CD4-positive, alpha-beta T cell (primary cell): ENCODE results near the gene BICC1. TPM values are rescaled to one million over a fixed set of nuclear protein-coding genes. Genes with fewer than 3 reads are reported as not detected.

Source experiments
- ATAC-seq: fragments of 200-7000 bp; cut with Tn5 transposase; one replicate; pipeline ENCODE4 v1.10.0; 2022; ENCODE audit warnings: mild to moderate bottlenecking; ENCODE audit not compliant: poor library complexity
- CTCF ChIA-PET: fragments of 350-600 bp; sonication (Branson Sonifier 250); formaldehyde crosslinking; loops from one replicate; lab custom pipeline; 2021; ENCODE audit warnings: antibody characterized with exemption, inconsistent platforms; lab: Charles Lee
- POLR2A ChIA-PET: fragments of 350-600 bp; sonication (Branson Sonifier 250); formaldehyde crosslinking; loops from one replicate; lab custom pipeline; 2021; ENCODE audit warnings: antibody characterized with exemption, inconsistent platforms; lab: Charles Lee
- DNase-seq, 14 experiments: peaks; one replicate each; pipeline ENCODE4 v3.0.0-alpha.2; 2013 to 2020; ENCODE audit warnings: mixed read lengths in 2 of 14
- H3K27ac ChIP-seq, 2 donors: one replicate each; pipeline versions ENCODE4 v1.5.1 to v1.7.0; 2013; ENCODE audit warnings: low read length in 2 of 2, low read depth in 1 of 2, mild to moderate bottlenecking in 1 of 2
- H3K27me3 ChIP-seq, 2 experiments: 1 replicate in 1 of 2; 2 replicates in 1 of 2; pipeline versions ENCODE4 v1.6.1 to v1.7.0; 2013; ENCODE audit warnings: low read length in 2 of 2, control low read depth in 1 of 2, mild to moderate bottlenecking in 1 of 2, moderate library complexity in 1 of 2; ENCODE audit not compliant: insufficient read depth in 2 of 2, control insufficient read depth in 1 of 2
- H3K36me3 ChIP-seq: one replicate; pipeline ENCODE4 v1.6.1; 2013; ENCODE audit warnings: low read length, control low read depth; ENCODE audit not compliant: insufficient read depth
- H3K4me1 ChIP-seq: one replicate; pipeline ENCODE4 v1.6.1; 2013; ENCODE audit warnings: low read length, control low read depth; ENCODE audit not compliant: insufficient read depth
- H3K4me3 ChIP-seq: one replicate; pipeline ENCODE4 v1.5.1; 2013; ENCODE audit warnings: mild to moderate bottlenecking, low read length, moderate library complexity
- H3K9me3 ChIP-seq, 2 experiments: 1 replicate in 1 of 2; 2 replicates in 1 of 2; pipeline versions ENCODE4 v1.6.1 to v1.7.0; 2013; ENCODE audit warnings: low read length in 2 of 2, mild to moderate bottlenecking in 2 of 2, control low read depth in 1 of 2, moderate library complexity in 1 of 2; ENCODE audit not compliant: control insufficient read depth in 1 of 2, insufficient read depth in 1 of 2
- H3K27ac Mint-ChIP-seq: one replicate; pipeline ENCODE4 v1.8.0; 2020; ENCODE audit warnings: mixed read lengths
- H3K27me3 Mint-ChIP-seq: one replicate; pipeline ENCODE4 v1.8.0; 2021; ENCODE audit warnings: mixed read lengths
- H3K36me3 Mint-ChIP-seq: one replicate; pipeline ENCODE4 v1.8.0; 2021; ENCODE audit warnings: low read depth, mixed read lengths
- H3K4me1 Mint-ChIP-seq: one replicate; pipeline ENCODE4 v1.8.0; 2021; ENCODE audit warnings: low read depth, mixed read lengths
- H3K4me3 Mint-ChIP-seq: one replicate; pipeline ENCODE4 v1.8.0; 2020; ENCODE audit warnings: mild to moderate bottlenecking, mixed read lengths
- H3K9me3 Mint-ChIP-seq: one replicate; pipeline ENCODE4 v1.8.0; 2020; ENCODE audit warnings: mixed read lengths
- intact Hi-C, 2 experiments: fragments of 100-400 bp; cut with DNase I in 1 of 2; cut with micrococcal nuclease in 1 of 2; formaldehyde crosslinking; loops; one replicate each; pipeline versions ENCODE4 v1.15.1 to v1.9.0; 2023 to 2025; cut with DNase I, micrococcal nuclease
- total RNA-seq, 174 experiments: library from RNA in 2 of 174; stranded (reverse) in 2 of 174; gene quantifications; one replicate each; pipeline ENCODE4 v1.2.3 and lab custom pipeline; 2021 to 2026
- TF ChIP-seq, protein P1 (sequence below): fragments of 200-600 bp; IDR thresholded peaks from one replicate; pipeline ENCODE4 v1.8.0; 2022; ENCODE audit warnings: antibody characterized with exemption, mild to moderate bottlenecking

Gene BICC1
- total RNA-seq, 2 experiments from 2014 or later: not detected

DNA sequence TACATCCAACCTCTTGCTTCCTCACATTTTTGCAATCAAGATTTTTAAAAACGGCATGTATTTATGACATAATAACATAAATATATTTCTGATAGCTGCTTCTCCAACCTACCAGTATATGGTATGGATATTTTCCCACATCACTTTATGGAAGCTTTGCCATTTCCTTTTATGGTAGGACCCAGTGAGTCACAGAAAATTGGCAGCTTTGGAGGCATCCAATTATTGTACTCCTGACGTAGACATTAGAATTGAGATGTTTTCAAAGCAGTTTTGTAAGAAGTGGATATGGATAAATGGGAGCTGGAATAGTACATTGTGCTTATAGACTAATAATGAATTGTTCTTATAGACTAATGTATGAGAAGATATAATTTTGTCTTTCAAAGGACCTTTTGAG is 23.8 kb upstream of the BICC1 start:
- Histone ChIP-seq H3K4me3 (no peak overlapping the region), H3K36me3 (no peaks in the 10 kb centered on the region), H3K27me3 (no peaks in the 10 kb centered on the region), H3K9me3 (no peaks in the 10 kb centered on the region), H3K27ac (no peak overlapping the region), H3K4me1 (no peaks in the 10 kb centered on the region)
- Mint-ChIP-seq H3K4me1 (no peaks in the 10 kb centered on the region), H3K27me3 (peaks cover 11% of the 10 kb centered on the region), H3K4me3 (no peak overlapping the region), H3K36me3 (no peaks in the 10 kb centered on the region), H3K27ac (no peak overlapping the region), H3K9me3 (no peaks in the 10 kb centered on the region)
- DNase-seq: no peak
- intact Hi-C loops: no loop called here
- TF ChIP-seq, protein P1, sequence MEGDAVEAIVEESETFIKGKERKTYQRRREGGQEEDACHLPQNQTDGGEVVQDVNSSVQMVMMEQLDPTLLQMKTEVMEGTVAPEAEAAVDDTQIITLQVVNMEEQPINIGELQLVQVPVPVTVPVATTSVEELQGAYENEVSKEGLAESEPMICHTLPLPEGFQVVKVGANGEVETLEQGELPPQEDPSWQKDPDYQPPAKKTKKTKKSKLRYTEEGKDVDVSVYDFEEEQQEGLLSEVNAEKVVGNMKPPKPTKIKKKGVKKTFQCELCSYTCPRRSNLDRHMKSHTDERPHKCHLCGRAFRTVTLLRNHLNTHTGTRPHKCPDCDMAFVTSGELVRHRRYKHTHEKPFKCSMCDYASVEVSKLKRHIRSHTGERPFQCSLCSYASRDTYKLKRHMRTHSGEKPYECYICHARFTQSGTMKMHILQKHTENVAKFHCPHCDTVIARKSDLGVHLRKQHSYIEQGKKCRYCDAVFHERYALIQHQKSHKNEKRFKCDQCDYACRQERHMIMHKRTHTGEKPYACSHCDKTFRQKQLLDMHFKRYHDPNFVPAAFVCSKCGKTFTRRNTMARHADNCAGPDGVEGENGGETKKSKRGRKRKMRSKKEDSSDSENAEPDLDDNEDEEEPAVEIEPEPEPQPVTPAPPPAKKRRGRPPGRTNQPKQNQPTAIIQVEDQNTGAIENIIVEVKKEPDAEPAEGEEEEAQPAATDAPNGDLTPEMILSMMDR: no peak
- no peak for ATAC-seq
- ChIA-PET POLR2A (no interaction called here), CTCF (no interaction called here)

DNA sequence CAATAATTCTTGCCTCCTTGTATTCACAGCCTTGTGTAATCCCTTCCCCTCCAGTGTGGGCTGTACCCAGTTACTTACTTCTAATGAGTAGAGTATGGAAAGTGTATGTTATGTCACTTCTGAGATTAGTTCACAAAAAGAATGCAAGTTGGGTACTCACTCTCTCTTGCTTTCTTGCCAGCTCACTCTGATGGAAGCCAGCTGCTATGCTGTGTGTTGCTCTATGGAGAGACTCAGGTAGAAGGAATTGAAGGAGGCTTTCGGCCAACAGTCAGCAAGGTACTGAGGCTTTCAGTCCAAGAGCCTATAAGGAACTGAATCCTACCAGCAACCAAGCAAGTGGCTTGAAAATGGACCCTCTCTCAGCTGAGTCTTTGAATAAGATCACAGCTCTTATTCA is 9.7 kb upstream of the BICC1 start:
- ChIA-PET POLR2A (interaction anchor here (0.9 kb wide), 1 partner anchor 13 kb away, joined by 3 read pairs; no protein-coding TSS in a partner anchor), CTCF (no interaction called here)
- Histone ChIP-seq H3K36me3 (no peaks in the 10 kb centered on the region), H3K27me3 (peaks cover 0 to 4% of the 10 kb centered on the region in 2 experiments), H3K4me1 (no peaks in the 10 kb centered on the region), H3K9me3 (no peaks in the 10 kb centered on the region), H3K27ac (no peak overlapping the region), H3K4me3 (no peak overlapping the region)
- ATAC-seq (no peak), DNase-seq (no peak)
- Mint-ChIP-seq H3K27me3 (peaks cover 26% of the 10 kb centered on the region), H3K27ac (no peak overlapping the region), H3K36me3 (no peaks in the 10 kb centered on the region), H3K4me3 (no peak overlapping the region), H3K4me1 (no peaks in the 10 kb centered on the region), H3K9me3 (no peaks in the 10 kb centered on the region)
- TF ChIP-seq, protein P1: no peak
- intact Hi-C loops: no loop called here

DNA sequence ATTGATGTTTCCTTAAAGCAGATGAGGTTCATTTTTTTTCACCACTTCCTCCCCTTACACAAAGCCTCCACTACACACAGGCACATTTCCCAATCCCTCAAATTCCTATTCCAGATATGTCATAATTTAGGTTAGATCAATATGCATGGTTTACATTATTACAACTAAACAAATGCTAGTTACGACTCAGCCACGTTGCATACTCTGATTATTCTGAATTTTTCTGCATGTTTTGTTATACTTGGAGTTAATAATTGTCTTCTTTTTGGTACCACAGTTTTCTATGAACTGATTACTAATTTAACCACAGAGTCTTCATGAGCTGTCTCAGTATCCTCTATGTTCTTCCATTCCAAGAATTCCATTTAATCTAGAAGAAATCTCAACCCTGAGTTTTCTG is 4.4 kb upstream of the BICC1 start:
- Histone ChIP-seq H3K27ac (no peak overlapping the region), H3K36me3 (no peaks in the 10 kb centered on the region), H3K4me3 (no peak overlapping the region), H3K27me3 (peaks cover 14 to 34% of the 10 kb centered on the region in 2 experiments), H3K9me3 (no peaks in the 10 kb centered on the region), H3K4me1 (peaks cover 3% of the 10 kb centered on the region)
- TF ChIP-seq, protein P1: no peak
- CTCF ChIA-PET: no interaction called here
- H3K27ac Mint-ChIP-seq: no peak overlapping the region
- H3K4me3 Mint-ChIP-seq: no peak overlapping the region
- intact Hi-C loops: no loop called here
- H3K36me3 Mint-ChIP-seq: no peaks in the 10 kb centered on the region
- no peaks in the 10 kb centered on the region for H3K9me3 Mint-ChIP-seq
- peaks cover 5% of the 10 kb centered on the region for H3K4me1 Mint-ChIP-seq
- POLR2A ChIA-PET: no interaction called here
- no peak for ATAC-seq
- no peak for DNase-seq
- peaks cover 21% of the 10 kb centered on the region for H3K27me3 Mint-ChIP-seq
